Ishikawa (cell line): ENCODE measurements around the gene TRPM2.

Experiments used
- CEBPB ChIP-seq: IDR thresholded peaks from 2 replicates; pipeline ENCODE4 v1.6.1; 2012
- CREB1 ChIP-seq: IDR thresholded peaks from 2 replicates; pipeline ENCODE4 v1.6.1; 2012; ENCODE audit warnings: low read depth
- EGR1 ChIP-seq: IDR thresholded peaks from 2 replicates; pipeline ENCODE4 v1.6.1; 2012
- EP300 ChIP-seq: IDR thresholded peaks from 2 replicates; pipeline ENCODE4 v1.6.1; 2012; ENCODE audit warnings: borderline replicate concordance
- FOXM1 ChIP-seq: IDR thresholded peaks from 2 replicates; pipeline ENCODE4 v1.6.1; 2012; ENCODE audit warnings: low read depth, borderline replicate concordance
- NFIC ChIP-seq: IDR thresholded peaks from 2 replicates; pipeline ENCODE4 v1.6.1; 2012
- RAD21 ChIP-seq: IDR thresholded peaks from 2 replicates; pipeline ENCODE4 v1.6.1; 2012; ENCODE audit warnings: low read depth
- TAF1 ChIP-seq: IDR thresholded peaks from 2 replicates; pipeline ENCODE4 v1.6.1; 2012; ENCODE audit warnings: low read depth, mild to moderate bottlenecking
- TCF12 ChIP-seq: IDR thresholded peaks from 2 replicates; pipeline ENCODE4 v1.6.1; 2012; ENCODE audit warnings: low read depth
- TEAD4 ChIP-seq: IDR thresholded peaks from 2 replicates; pipeline ENCODE4 v1.6.1; 2012
- YY1 ChIP-seq: IDR thresholded peaks from 2 replicates; pipeline ENCODE4 v1.6.1; 2012; ENCODE audit warnings: low read depth
- ZBTB7A ChIP-seq: IDR thresholded peaks from 2 replicates; pipeline ENCODE4 v1.6.1; 2012; ENCODE audit warnings: low read depth
- TF ChIP-seq, protein P1 (sequence below): IDR thresholded peaks from 2 replicates; pipeline ENCODE4 v1.6.1; 2012
- TF ChIP-seq, protein P2 (sequence below): IDR thresholded peaks from 2 replicates; pipeline ENCODE4 v1.6.1; 2012
- TF ChIP-seq, protein P3 (sequence below): IDR thresholded peaks from 2 replicates; pipeline ENCODE4 v1.6.1; 2012; ENCODE audit warnings: low read depth, mild to moderate bottlenecking

The TRPM2 gene

DNA sequence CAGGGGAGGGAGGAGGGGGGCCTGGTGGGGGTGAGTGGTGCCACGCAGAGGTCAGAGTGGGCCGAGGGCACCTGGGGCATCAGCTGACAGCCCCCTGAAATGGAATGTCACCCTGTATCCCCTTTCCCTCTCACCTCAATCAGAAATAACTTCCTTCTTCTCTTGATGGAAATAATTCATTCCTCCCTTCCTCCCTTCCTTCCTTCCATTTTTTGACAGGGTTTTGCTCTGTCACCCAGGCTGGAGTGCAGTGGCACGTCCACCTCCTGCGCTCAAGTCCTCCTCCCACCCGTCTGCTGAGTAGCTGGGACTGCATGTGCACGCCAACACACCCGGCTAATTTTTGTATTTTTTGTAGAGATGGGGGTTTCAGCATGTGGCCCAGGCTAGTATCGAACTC, 53.5 kb downstream of the TRPM2 start:
- TF ChIP-seq RAD21 (no peak), YY1 (no peak), EP300 (no peak), NFIC (no peak), CEBPB (no peak), ZBTB7A (no peak), CREB1 (no peak), TAF1 (no peak), TCF12 (no peak), FOXM1 (no peak)
- TF ChIP-seq, protein P1, sequence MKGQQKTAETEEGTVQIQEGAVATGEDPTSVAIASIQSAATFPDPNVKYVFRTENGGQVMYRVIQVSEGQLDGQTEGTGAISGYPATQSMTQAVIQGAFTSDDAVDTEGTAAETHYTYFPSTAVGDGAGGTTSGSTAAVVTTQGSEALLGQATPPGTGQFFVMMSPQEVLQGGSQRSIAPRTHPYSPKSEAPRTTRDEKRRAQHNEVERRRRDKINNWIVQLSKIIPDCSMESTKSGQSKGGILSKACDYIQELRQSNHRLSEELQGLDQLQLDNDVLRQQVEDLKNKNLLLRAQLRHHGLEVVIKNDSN, result no peak
- TF ChIP-seq, protein P2, sequence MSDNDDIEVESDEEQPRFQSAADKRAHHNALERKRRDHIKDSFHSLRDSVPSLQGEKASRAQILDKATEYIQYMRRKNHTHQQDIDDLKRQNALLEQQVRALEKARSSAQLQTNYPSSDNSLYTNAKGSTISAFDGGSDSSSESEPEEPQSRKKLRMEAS, result no peak

DNA sequence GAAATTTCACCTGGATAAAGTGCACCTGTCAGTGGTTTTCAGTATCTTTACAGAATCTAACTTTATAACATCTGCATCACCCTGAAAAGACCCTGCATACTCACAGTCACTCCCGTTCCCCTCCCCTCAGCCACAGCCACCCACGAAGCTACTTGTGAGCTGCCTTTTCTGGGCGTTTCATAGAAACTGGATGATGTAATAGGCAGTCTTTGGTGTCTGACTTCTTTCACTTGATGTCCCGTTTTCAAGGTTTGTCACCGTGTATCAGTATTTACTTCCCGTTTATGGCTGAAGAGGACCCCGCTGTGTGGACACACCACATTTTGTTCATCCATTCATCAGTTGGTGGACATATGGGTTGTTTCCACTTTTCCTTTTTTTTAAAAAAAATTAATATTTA, 54.1 kb downstream of the TRPM2 start:
- no peak for TF ChIP-seq CREB1
- TF ChIP-seq TAF1, result no peak
- no peak for TF ChIP-seq EP300
- no peak for TF ChIP-seq EGR1
- TF ChIP-seq, protein P1, result no peak
- no peak for TF ChIP-seq TCF12
- no peak for TF ChIP-seq RAD21
- no peak for TF ChIP-seq TEAD4
- TF ChIP-seq, protein P3, sequence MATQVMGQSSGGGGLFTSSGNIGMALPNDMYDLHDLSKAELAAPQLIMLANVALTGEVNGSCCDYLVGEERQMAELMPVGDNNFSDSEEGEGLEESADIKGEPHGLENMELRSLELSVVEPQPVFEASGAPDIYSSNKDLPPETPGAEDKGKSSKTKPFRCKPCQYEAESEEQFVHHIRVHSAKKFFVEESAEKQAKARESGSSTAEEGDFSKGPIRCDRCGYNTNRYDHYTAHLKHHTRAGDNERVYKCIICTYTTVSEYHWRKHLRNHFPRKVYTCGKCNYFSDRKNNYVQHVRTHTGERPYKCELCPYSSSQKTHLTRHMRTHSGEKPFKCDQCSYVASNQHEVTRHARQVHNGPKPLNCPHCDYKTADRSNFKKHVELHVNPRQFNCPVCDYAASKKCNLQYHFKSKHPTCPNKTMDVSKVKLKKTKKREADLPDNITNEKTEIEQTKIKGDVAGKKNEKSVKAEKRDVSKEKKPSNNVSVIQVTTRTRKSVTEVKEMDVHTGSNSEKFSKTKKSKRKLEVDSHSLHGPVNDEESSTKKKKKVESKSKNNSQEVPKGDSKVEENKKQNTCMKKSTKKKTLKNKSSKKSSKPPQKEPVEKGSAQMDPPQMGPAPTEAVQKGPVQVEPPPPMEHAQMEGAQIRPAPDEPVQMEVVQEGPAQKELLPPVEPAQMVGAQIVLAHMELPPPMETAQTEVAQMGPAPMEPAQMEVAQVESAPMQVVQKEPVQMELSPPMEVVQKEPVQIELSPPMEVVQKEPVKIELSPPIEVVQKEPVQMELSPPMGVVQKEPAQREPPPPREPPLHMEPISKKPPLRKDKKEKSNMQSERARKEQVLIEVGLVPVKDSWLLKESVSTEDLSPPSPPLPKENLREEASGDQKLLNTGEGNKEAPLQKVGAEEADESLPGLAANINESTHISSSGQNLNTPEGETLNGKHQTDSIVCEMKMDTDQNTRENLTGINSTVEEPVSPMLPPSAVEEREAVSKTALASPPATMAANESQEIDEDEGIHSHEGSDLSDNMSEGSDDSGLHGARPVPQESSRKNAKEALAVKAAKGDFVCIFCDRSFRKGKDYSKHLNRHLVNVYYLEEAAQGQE, result no peak

DNA sequence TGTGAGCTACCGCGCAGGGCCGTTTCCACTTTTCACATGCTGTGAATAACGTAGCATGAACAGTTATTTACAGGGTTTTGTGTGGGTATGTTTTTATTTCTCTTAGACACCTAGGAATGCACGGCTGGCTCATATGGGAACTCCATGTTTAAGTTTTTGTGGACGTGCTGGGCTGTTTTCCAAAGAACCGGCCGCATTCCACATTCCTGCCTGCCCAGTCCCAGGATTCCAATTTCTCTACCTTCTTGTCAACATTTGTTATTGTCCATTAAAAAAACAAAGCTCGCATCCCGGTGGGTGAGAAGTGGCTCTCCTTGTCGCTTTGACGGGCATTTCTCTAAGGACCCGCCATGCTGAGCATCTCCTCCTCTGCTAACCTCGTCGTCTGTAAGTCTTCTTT, 54.8 kb downstream of the TRPM2 start:
- no peak for TF ChIP-seq NFIC
- TF ChIP-seq ZBTB7A, result no peak
- TF ChIP-seq, protein P3, result no peak
- TF ChIP-seq EP300, result no peak
- TF ChIP-seq, protein P1, result no peak
- no peak for TF ChIP-seq EGR1
- no peak for TF ChIP-seq TAF1
- TF ChIP-seq YY1, result no peak
- no peak for TF ChIP-seq CEBPB
- no peak for TF ChIP-seq TCF12
- TF ChIP-seq, protein P2, result no peak
- TF ChIP-seq CREB1, result no peak
- no peak for TF ChIP-seq TEAD4
- TF ChIP-seq RAD21, result no peak
- TF ChIP-seq FOXM1, result no peak

DNA sequence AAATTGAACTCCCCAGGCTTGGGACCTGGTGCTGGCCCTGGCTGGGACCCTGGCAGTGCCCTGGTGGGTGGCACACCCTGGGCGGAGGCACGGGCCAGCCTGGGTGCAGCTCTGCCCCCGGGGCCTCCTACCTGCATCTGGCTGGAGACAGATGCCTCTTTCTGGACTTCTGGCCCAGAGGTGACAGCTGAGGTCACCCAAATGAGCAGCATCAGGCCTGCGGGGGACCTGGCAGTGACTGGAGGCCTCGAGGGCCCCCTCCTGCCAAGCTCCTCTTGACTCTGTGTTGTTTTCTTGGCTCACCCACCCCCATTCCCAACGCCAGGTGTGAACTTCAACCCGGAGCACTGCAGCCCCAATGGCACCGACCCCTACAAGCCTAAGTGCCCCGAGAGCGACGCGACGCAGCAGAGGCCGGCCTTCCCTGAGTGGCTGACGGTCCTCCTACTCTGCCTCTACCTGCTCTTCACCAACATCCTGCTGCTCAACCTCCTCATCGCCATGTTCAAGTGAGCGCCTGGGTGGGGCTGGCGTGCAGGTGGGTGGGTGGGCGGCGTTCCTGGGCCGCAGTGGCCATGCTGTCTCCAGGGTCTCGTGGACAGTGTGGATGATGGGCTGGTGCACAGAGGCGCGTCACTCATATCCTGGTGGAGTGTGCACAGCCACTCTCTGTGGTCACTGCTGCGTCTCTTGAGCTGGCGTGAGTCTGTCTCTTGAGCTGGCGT, 60.3 kb downstream of the TRPM2 start:
- TF ChIP-seq NFIC (no peak), TEAD4 (no peak), RAD21 (no peak), TCF12 (no peak), CREB1 (no peak), EP300 (no peak), YY1 (no peak), FOXM1 (no peak), TAF1 (no peak), CEBPB (no peak), ZBTB7A (no peak), EGR1 (no peak)
- TF ChIP-seq, protein P2, result no peak
- TF ChIP-seq, protein P1, result no peak
- TF ChIP-seq, protein P3, result no peak
